NCI-H2107 treated with DMSO at 0.1 percent for 48 hours (cell line): ENCODE data around the gene NOP9.

Experiments
- DNase-seq: peaks from one replicate; lab custom pipeline; 2025; ENCODE audit not compliant: unreplicated experiment; lab: John Stamatoyannopoulos, UW

Gene NOP9

DNA sequence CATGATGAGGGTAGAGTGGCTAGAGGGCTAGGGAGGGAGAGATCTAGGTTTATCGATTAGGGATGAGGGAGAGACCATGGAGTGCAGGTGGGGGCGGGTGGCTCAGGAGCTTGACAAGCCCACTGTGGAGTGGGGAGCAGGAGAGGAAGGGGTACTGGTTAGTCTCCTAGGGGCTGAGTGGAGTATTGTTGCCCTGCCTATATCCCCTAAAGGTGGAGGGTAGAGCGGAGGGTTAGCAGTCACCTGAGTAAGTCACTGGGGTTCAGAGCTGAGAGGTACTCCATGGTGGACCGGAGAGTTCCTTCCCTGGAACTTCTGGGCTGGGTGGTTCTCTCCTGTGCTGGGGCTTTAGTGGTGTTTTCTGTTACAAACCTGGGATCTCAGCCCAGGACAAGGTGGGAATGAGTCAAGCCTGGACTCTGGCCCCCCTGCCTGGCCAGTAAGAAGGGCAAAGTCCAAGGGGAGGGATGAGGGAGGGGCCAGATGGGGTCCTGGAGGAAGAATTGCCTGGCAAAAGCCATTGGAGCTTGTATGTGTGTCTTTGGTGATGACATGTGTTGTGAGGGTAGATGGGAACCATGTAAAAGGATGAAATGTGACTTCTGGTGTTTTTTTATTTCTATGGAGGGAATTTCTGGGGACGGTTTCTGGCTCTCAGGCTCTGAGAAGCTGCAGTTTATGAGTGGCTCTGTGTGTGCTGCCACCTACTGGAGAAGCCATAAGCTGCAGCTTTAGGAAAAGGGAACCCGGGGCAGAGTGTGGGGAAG is 8.1 kb downstream of the NOP9 start, which contains the start of gene CIDEB:
Gene CIDEB (minus strand): TSS at position 403 of the 767 bp plus-strand sequence. CDS start 119 bp downstream, at position 284.
- peak; percentile 25 for DNase-seq

DNA sequence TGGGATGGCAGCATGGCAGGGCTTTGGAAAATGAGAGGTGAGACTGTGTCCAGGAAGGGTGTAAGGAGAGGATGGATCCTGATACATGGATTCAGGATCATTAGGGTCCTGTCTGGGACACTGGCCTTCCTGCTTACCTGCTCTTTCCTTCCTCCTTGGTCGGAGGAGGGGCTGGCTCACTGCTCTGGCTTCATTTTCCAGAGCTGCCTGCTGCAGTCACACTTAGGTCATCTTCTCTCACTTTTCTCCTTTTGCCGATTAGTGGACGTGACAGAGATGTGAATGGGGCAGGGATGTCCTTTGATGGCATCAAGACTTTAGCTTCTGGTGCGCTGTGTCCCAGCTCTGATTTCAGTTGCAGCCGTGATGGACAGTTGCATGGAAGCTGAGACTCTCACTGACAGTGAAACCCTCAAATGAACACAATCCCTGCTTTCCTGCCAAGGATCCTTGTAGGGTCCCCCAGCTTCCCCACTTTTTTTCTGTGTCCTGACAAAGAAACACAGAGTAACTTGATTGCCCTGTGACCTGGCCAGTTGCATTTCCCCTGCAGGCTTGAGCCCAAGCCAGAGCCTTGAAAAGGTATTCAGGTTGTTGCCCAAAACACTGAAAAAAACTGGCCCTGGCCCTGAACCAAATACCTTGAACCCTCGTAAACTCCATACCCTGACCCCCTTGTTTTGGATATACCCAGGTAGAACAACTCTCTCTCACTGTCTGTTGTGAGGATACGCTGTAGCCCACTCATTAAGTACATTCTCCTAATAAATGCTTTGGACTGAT is 8.9 kb downstream of the NOP9 start:
- DNase-seq, result no peak

DNA sequence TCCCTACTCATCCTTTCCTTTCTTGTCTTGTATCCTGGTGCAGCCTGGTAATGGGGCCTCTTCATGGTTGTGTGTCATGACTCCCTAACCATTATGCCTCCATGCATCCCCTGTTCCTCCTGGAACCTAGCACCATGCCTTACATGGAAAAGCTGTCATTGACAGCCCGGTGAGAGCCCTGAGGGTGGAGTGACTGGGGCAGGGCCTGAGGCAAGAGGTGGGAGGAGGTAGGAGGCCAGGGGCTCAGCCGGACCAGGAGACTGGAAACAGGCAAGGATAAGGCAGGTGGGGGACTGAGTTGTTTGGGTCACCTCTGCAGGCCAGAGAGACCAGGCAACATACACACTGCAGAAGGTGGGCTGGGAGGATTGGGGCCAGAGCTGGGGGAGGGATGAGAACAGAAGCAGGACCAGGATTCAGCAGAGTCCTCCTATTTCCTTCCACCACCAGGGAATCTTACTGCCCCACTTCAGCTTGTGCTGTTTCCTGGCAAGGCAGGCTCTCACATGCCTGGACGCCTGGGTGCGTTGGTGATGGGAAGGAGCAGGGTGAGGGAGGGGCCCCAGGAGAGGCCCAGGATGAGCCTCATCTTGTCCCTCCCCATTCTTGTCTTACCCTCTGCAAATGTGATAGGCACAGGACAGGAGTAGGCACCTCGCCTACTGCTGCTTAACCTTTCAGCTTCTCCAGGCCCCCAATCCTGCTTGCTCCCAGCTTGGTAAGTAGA is 10.1 kb downstream of the NOP9 start, which contains the start of gene LTB4R2:
Gene LTB4R2 (plus strand): TSS at position 603 of the 727 bp plus-strand sequence. CDS start 525 bp downstream, outside the sequence.
- no peak for DNase-seq

DNA sequence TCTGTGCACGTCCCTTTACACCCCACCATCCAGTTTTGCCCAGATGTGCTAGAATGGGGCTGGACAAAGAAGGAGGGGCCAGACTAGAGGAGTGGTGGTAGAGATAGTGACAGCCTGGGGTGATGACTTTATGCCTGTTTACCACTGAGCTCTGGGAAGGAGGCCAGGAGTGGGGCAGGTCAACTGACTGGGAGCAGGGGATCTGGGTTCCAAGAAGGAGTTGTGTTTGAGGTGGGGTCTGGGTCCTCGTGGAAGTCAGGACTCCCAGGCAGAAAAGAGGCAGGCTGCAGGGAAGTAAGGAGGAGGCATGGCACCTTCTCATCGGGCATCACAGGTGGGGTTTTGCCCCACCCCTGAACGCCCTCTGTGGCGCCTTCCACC is 10.6 kb downstream of the NOP9 start:
- no peak for DNase-seq

DNA sequence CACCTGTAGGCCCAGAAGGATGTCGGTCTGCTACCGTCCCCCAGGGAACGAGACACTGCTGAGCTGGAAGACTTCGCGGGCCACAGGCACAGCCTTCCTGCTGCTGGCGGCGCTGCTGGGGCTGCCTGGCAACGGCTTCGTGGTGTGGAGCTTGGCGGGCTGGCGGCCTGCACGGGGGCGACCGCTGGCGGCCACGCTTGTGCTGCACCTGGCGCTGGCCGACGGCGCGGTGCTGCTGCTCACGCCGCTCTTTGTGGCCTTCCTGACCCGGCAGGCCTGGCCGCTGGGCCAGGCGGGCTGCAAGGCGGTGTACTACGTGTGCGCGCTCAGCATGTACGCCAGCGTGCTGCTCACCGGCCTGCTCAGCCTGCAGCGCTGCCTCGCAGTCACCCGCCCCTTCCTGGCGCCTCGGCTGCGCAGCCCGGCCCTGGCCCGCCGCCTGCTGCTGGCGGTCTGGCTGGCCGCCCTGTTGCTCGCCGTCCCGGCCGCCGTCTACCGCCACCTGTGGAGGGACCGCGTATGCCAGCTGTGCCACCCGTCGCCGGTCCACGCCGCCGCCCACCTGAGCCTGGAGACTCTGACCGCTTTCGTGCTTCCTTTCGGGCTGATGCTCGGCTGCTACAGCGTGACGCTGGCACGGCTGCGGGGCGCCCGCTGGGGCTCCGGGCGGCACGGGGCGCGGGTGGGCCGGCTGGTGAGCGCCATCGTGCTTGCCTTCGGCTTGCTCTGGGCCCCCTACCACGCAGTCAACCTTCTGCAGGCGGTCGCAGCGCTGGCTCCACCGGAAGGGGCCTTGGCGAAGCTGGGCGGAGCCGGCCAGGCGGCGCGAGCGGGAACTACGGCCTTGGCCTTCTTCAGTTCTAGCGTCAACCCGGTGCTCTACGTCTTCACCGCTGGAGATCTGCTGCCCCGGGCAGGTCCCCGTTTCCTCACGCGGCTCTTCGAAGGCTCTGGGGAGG is 11.3 kb downstream of the NOP9 start, which contains the start of gene LTB4R:
Gene LTB4R (plus strand): TSS at position 857 of the 959 bp plus-strand sequence. CDS start 4,150 bp downstream, outside the sequence.
- DNase-seq, result peak; percentile 76

DNA sequence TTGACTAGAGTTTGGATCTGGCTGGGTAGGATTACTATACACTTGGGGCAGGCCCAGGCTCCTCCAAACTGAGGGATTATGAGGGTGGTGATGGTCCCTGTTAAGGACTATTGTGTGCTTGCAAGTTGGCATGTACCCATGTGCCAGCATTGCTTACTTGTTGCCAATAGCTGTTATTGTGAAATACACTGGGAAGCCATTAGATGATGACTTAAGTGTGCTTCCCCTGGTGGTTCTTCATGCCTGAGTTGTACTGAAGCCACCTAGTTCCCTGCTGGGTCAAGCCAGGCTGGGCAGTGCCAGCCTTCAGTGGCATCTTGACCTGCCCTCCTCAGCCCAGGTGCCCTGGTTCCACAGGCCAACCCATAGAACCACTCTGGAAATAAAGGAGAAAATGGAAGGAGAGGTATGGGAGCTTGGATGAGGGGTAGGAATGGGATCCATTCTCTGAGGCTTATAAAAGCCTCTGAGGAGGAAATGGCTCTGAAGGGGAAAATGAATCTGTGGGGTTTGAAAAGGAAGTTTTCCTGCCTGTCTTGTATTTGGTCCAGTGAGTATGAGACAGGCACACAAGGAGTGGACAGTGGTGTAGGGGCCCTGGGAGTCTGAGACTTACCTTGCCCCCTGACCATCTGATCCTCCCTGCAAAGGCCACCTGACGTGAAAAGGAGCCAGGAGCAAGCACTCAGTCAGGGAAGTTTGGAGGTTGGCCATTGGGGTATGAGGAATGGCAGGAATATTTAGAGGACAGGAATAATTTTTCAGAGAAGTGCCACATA is 12.4 kb downstream of the NOP9 start:
- DNase-seq, result no peak

DNA sequence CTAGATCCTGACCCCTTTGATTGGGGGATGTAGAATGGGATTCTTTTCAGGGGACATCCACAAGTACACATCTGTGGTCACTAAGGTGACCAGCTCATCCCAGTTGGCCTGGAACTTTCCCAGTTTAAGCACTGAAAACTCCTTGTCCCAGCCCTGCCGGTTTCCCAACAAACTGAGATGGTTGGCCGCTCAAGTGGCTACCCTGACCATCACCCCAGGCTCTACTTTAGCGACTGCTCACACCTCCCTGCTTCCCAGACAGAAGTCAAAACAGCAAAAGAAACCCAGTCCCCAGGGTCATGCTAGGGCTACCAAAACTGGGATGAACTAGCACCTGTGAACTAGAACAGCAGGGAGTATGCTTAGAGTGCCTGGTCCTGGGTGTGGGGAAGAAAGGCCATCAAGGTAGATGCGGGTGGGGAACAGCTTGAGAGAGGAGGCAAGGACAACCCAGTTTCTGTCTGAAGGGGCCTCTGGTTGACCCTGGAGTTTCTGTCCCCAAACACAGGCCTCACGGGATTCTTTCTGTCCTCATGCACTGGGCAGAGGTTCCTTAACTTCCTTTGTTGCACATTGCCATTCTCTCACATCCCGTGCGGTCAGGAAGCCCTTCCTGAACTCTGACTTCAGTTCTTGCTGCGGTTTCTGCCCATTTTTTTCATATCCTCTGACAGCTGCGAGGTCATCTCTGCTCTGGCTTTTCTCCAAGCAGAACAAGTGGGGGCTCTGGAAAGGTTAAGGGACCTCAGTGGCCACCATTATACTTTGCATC is 13.3 kb downstream of the NOP9 start:
- no peak for DNase-seq

DNA sequence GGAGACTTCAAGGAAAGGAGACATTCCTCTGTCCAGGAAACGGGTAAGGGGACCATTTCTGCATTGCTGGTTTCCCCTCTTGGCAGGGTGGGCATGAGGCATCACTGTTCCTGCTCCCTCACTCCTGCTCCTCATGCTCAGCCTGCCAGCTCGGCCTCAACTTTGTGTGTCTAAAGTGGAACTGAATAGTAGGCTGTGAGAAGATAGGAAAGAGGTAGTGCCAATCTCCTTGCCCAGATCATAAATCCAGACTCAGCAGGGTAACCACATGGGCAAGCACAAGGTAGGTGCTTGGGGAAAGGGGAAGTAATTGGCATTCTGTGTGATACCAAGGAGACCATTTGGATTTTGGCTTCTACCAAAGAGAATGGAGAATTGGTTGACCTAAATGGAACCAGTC is 14.3 kb downstream of the NOP9 start:
- no peak for DNase-seq

DNA sequence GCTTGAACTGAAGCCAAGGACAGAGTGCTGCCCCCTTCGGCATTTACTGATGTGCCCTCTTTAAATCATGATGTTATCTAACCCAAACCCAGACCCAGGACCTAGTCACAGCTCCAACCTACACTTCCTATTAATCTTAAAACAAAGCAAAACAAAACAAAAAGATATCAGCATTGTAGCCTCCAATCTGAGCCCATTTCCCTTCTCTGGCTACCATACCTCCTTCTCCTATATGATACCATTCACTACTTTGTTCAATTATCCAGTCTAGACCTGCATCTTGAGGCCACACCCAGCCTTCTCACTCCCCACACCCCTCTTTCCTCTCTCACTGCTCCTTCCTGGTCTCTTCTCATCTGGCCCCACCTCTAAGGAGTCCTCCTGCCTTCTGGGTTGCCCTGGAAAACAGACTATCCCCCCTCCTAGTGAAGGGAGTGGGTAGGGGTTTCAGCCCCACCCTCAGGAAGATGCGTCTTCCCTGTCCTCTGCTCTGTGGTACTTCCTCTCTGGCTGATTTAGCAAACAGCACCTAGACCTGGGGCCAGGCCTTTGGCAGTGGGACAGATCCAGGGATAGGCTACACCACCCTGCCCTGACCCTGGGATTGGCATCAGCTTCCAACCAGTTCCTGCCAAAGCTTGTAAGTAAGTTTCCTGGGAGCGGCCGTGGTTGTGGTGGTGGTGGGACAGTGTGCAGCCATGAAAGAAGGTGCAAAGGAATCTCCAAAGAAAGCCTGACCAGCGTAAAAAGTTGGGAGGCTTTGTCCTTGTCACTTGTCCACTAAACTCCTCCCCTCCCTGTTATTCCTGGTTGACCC is 14.9 kb downstream of the NOP9 start:
- DNase-seq, result no peak

DNA sequence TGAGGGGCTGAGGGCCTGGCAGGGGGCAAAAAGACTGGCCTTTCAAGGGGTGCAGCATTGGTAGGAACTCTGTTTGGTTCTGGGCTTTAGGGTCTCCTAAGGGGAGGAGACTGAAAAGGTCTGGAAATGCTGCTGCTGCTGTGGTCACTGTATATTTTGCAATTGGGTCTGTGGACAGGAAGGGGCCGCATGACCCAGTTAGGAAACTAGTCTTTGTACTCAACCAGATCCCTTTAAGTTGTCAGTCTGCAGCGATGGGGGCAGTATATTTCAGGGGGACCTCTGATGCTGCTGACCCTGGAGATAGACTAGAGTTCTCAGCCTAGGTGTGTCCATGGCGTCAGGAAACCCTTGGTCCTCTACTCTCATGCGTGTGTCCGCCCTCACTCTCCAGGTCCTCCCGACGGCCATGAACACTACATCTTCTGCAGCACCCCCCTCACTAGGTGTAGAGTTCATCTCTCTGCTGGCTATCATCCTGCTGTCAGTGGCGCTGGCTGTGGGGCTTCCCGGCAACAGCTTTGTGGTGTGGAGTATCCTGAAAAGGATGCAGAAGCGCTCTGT is 15.7 kb downstream of the NOP9 start:
- no peak for DNase-seq

DNA sequence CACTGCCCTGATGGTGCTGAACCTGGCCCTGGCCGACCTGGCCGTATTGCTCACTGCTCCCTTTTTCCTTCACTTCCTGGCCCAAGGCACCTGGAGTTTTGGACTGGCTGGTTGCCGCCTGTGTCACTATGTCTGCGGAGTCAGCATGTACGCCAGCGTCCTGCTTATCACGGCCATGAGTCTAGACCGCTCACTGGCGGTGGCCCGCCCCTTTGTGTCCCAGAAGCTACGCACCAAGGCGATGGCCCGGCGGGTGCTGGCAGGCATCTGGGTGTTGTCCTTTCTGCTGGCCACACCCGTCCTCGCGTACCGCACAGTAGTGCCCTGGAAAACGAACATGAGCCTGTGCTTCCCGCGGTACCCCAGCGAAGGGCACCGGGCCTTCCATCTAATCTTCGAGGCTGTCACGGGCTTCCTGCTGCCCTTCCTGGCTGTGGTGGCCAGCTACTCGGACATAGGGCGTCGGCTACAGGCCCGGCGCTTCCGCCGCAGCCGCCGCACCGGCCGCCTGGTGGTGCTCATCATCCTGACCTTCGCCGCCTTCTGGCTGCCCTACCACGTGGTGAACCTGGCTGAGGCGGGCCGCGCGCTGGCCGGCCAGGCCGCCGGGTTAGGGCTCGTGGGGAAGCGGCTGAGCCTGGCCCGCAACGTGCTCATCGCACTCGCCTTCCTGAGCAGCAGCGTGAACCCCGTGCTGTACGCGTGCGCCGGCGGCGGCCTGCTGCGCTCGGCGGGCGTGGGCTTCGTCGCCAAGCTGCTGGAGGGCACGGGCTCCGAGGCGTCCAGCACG is 16.4 kb downstream of the NOP9 start:
- no peak for DNase-seq

DNA sequence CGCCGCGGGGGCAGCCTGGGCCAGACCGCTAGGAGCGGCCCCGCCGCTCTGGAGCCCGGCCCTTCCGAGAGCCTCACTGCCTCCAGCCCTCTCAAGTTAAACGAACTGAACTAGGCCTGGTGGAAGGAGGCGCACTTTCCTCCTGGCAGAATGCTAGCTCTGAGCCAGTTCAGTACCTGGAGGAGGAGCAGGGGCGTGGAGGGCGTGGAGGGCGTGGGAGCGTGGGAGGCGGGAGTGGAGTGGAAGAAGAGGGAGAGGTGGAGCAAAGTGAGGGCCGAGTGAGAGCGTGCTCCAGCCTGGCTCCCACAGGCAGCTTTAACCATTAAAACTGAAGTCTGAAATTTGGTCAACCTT is 16.9 kb downstream of the NOP9 start:
- no peak for DNase-seq

DNA sequence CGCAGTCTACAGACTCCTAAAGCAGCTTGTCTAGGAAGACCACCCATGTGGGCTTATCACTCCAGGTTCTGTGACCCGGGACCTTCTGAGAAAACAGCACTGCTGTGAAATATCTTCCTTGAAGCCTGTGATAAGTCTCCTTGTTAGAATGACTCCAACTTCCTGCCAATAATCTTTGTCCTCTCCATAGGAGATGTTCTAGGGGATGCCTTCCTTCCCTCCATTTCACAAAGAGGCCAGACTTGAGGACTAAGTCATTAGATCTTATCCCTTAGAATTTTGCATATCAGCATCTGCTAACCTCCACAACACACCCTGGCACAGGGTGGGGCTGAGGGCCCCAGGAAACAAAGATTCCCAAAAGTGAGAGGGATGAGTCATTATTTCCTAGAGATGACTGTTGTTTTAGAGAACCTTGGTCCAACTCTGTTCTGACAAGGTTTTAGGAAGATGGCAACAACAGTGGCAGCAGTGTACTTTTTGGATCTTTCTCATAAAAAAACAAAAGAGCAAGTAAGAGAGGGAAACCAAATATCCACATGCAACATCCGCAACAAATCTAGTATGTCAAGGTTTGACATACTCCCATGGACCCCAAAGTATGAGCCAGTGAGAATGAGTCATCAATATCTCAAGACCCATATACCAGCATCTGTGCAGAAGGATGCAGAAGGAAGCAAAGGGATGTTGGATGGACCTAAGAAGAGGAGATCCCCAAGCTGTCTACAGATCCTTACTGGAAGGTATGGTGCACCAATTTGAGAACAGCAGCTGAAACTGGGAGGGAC is 17.7 kb downstream of the NOP9 start:
- DNase-seq, result no peak

DNA sequence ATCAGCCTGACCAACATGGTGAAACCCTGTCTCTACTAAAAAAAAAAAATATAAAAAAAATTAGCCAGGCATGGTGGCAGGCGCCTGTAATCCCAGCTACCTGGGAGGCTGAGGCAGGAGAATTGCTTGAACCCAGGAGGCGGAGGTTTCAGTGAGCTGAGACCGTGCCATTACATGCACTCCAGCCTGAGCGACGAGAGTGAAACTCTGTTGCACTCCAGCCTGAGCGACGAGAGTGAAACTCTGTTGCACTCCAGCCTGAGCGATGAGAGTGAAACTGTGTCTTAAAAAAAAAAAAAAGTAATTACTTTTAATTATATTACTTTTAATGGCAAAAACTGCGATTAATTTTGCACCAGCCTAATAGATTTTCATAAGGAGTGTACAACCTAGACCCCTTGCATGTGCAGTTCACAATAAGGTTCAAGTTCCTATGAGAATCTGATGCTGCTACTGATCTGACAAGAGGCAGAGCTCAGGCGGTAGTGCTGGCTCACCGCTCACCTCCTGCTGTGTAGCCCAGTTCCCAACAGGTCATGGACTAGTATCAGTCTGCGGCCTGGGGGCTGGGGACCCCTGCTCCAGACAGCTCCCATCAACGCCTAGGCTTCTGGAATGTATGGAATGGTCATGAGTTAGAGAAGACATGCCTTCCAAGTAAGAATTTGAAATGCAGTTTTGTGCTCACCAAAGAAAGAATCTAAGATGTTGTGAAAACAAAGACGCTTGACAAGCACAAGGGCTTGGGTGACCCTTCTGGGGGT is 21.7 kb downstream of the NOP9 start:
- no peak for DNase-seq

DNA sequence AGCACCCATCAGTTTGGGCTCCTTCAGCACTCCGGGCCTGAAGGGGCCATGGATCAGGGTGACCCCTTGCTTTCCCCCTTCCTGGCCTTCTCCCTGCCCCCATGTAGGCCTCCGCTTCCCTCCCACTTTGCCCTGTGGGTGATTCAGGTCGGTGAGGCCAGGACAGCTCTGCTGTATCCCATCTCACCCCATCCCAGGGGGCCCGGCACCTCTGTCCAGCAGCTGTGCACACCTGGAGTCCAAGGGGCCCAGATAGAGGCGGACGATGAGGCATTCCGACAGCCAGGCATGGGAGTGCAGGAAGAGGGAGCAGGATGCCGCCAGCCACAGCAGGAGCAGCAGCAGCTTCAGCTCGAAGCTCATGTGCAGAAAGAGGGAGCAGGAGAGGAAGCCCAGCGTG is 23.0 kb downstream of the NOP9 start:
- DNase-seq, result no peak
